Spinal cord (tissue), 10 donors: Measurements from ENCODE around the gene GRK2. TPM values are rescaled to one million over a fixed set of nuclear protein-coding genes. Genes with fewer than 3 reads are reported as not detected.

Experiments
- DNase-seq, 6 donors: peaks; one replicate each; pipeline versions ENCODE4 v3.0.0 to v3.0.0-alpha.2; 2013 to 2015; ENCODE audit warnings: low spot score in 6 of 6, low read depth in 4 of 6
- H3K27ac ChIP-seq: one replicate; pipeline ENCODE4 v1.5.1; 2013; ENCODE audit warnings: low read depth, low read length, control low read depth
- H3K27me3 ChIP-seq: one replicate; pipeline ENCODE4 v1.6.1; 2013; ENCODE audit warnings: low read length; ENCODE audit not compliant: control insufficient read depth, insufficient read depth
- H3K36me3 ChIP-seq: one replicate; pipeline ENCODE4 v1.6.1; 2013; ENCODE audit warnings: low read length; ENCODE audit not compliant: control insufficient read depth, insufficient read depth
- H3K4me1 ChIP-seq: one replicate; pipeline ENCODE4 v1.6.1; 2013; ENCODE audit warnings: low read length; ENCODE audit not compliant: control insufficient read depth, insufficient read depth
- H3K4me3 ChIP-seq: one replicate; pipeline ENCODE4 v1.5.1; 2013; ENCODE audit warnings: low read depth, low read length, control low read depth
- H3K9me3 ChIP-seq: one replicate; pipeline ENCODE4 v1.6.1; 2013; ENCODE audit warnings: low read length; ENCODE audit not compliant: control insufficient read depth, insufficient read depth
- WGBS: methylation state at CpG from one replicate; pipeline ENCODE4 v1.1.5; 2013; ENCODE audit warnings: missing lambda C conversion rate; ENCODE audit not compliant: insufficient coverage; 5-methylcytosine and 5-hydroxymethylcytosine counted together
- polyA plus RNA-seq, 2 donors: library from polyadenylated mRNA; unstranded; fragments of 120-200 nt; gene quantifications; one replicate each; pipeline ENCODE4 v1.2.1, GENCODE V29; 2013; ENCODE audit not compliant: insufficient read length in 2 of 2
- total RNA-seq, 2 donors: library from RNA; depleted of rRNA in 1 of 2; stranded (reverse); fragments of 120-200 nt in 1 of 2; fragments of >200 nt in 1 of 2; gene quantifications; one replicate each; pipeline versions ENCODE4 v1.2.3 to v1.2.4, GENCODE V29; 2013 to 2014
- donor health status: healthy.

The GRK2 gene
- total and polyA plus RNA-seq, 4 donors, result 44.6 to 125 (median 75.8) TPM

DNA sequence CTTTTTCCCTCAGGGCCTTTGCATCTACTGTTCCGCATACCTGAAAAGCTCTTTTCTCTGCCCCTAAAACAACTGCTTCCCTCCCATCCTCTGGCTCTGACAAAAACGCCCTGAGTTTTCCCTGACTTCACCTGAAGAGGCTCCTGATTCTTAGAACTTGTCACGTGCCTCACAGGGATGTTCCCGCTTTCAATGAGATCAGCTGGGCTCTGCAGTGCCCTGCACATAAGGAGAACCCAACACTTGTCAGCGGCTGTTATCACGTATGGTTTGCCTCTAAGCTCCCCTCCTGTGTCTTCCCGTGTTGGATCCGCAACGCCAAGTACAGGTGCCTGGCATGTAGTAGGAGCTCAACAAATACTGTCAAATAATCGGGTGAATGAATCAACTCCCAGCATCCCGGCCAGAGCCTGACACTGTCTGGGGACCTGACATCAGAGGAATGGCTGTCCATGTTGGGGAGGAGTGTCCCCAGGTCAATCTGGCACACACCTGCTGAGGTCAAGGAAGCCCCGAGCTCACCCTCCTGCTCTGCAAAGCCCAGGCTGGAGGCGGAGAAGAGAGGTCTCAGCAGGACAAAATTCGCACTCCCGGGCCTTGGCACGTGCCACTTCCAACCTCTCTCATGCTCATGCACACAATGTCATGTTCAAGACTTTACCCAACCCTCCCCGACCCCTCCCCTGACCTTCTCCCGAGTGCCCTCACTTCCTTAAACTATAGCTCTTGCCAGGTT is 4.2 kb upstream of the GRK2 start:
- peak overlapping the region; percentile 16 for H3K4me3 ChIP-seq
- H3K27me3 ChIP-seq, result no peaks in the 10 kb centered on the region
- 52% methylated on average over 15 of the region's 18 CpGs for WGBS
- H3K4me1 ChIP-seq, result peaks cover 33% of the 10 kb centered on the region
- H3K36me3 ChIP-seq, result peaks cover 10% of the 10 kb centered on the region
- H3K27ac ChIP-seq, result no peak overlapping the region
- DNase-seq, result peak in 1 of 6 donors; percentile 24
- no peaks in the 10 kb centered on the region for H3K9me3 ChIP-seq

GRCh38 chr11:67262731-67263675 is 3.3 kb upstream of the GRK2 start:
- peak in 2 of 6 donors; percentile 87 to 88 for DNase-seq
- Histone ChIP-seq H3K27ac (no peak overlapping the region), H3K27me3 (no peaks in the 10 kb centered on the region), H3K9me3 (no peaks in the 10 kb centered on the region), H3K4me1 (peaks cover 42% of the 10 kb centered on the region), H3K4me3 (no peak overlapping the region), H3K36me3 (peaks cover 16% of the 10 kb centered on the region)
- WGBS, result 57% methylated on average over 21 of the region's 22 CpGs

DNA sequence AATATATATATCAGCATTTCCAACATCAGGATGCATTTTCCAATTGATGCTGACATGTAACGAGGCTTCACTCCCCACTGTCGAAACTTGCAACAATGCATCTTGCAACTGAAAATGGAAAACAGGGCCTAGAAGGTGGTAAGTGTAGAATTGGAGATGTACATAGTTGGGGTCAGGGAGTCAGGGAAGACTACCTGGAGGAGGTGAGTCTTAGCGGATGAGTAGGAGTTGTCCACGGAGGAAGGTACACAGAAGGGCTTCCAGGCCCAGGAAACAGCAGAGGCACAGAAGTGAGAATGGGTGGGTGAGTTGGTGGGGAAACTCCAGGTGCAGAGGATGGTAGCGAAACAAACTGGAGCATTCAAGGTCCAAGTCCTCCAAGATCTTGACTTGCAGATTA is 2.0 kb upstream of the GRK2 start:
- Histone ChIP-seq H3K36me3 (peaks cover 24% of the 10 kb centered on the region), H3K4me3 (no peak overlapping the region), H3K27me3 (no peaks in the 10 kb centered on the region), H3K9me3 (no peaks in the 10 kb centered on the region), H3K4me1 (peaks cover 54% of the 10 kb centered on the region), H3K27ac (no peak overlapping the region)
- DNase-seq, result no peak
- 100% methylated on average over 5 of the region's 5 CpGs for WGBS

DNA sequence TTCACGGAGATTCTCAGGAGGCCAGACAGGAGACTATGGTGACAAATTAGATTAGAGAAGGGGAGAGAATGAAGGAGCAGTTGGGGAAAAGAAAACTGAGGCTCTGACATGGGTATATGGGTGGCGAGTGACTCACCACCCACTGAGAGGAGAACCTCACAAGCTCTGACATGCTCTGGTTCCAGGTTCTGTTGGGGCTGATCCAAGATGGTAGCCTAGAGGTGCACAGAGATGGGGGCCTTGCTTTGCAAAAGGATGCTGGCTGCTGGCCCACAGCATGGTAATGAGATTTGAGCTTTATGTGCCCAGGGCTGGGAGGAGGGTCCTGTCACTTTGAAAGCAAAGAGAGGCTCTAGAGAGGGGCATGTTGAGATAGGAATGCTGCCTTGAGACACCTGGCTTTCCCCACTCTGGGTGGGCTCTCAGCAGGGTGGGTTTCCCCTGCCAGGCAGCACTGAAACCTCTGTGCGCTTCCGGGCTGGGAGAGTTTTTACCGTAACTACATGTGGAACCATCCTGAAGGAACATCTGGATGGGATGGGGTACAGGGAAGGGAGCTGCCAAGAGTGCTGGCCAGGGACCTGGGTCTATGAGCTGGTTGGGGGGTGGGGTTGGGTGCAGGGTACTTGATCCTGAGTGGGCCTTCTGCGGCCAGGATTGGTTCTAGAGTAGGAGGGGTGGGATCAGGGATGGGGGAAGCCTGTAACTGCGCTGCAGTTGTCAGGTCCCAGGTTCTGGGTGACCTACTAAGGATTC is 1.2 kb upstream of the GRK2 start:
- peaks cover 26% of the 10 kb centered on the region for H3K36me3 ChIP-seq
- peaks cover 62% of the 10 kb centered on the region for H3K4me1 ChIP-seq
- no peak for DNase-seq
- no peak overlapping the region for H3K4me3 ChIP-seq
- no peak overlapping the region for H3K27ac ChIP-seq
- WGBS, result 97% methylated on average over 7 of the region's 7 CpGs
- H3K9me3 ChIP-seq, result no peaks in the 10 kb centered on the region
- no peaks in the 10 kb centered on the region for H3K27me3 ChIP-seq

DNA sequence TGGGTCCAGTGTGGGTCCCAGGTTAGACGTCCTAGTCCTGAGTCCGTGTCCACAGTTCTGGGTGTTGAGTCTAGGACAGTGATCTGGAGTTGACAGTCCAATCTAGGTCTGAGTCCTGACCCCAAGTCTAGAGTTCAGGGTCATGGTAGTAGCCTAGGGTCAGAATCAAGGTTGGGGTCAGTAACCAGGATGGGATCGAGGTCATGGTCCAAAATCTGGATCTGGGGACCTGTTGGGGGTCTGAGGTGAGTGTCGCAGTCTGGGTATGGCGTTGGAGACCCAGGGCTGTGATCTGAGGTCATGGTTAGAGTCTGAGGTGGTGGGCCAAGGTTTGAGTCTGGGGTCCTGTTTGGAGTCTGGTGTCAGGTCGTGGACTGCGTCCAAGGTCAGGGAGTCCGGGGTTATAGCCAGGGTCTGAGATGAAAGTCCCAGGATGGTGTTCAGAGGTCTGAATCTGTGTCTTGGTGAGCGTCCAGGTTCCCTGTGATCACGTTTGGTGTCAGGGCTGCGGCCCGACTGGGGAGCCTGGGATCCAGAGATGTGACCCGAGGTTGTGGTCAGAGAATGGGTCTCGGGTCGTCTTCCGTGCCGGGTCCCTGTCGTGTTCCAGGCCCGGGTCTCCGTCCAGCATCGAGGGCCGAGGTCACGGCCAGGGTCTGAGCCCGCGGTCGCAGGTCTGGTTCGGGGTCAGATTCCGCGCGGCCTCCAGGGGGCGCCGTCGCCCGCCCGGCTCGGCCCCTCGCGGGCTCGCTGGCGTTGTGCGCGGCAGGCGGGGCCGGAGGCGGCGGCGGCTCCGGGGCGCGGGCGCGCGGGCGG is 432 bp upstream of the GRK2 start:
- peaks cover 26% of the 10 kb centered on the region for H3K36me3 ChIP-seq
- 14% methylated on average over 54 of the region's 54 CpGs for WGBS
- H3K4me1 ChIP-seq, result peaks cover 70% of the 10 kb centered on the region
- H3K27ac ChIP-seq, result peak overlapping the region; percentile 42
- H3K27me3 ChIP-seq, result no peaks in the 10 kb centered on the region
- peak in 2 of 6 donors; percentile 74 to 87 for DNase-seq
- no peaks in the 10 kb centered on the region for H3K9me3 ChIP-seq
- H3K4me3 ChIP-seq, result peak overlapping the region; percentile 40

DNA sequence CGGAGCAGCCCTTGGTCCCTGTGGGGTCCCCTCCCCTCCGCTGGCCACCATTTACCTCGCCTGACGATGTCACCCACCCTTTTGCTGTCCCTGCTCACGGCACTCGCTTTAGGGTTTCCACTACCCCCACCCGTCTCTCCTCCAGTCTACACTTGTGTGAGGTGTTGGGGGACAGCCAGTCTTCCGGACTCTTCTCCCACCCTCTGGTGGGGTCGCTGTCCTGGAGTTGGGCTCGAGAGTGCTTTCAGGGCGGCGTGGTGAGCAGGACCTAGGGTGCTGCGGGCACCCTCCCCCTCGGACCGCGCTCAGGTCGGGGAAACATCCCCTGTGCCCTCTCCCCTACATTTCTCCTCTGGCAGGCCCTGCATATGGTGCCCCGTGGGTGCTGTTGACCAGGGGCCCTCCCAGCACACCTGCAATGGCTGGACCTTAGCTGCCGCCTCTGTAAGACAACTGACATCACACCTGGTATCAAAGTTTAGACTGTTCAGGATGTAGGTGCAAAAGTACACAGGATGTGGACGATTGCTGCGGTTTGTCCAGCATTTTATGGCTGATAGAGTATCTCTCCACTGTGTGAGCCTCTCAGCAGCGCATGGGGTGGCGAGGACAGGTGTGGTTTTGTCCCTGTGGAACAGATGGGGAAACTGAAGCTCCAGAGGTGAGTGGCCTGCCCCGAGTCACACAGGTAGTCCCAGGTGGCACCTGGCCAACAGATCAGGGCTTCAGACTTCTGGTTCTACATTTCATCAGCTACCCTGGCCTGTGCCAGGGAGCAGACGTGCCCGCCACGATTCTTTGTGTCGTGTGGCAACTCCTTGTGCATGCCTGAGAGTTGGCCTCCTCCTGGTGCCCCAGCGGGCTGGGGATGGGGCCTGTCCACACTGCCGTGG is 1.2 kb downstream of the GRK2 start:
- peaks cover 39% of the 10 kb centered on the region for H3K36me3 ChIP-seq
- peak in 1 of 6 donors; percentile 32 for DNase-seq
- no peaks in the 10 kb centered on the region for H3K9me3 ChIP-seq
- peak overlapping the region; percentile 45 for H3K27ac ChIP-seq
- 39% methylated on average over 23 of the region's 30 CpGs for WGBS
- no peaks in the 10 kb centered on the region for H3K27me3 ChIP-seq
- peak overlapping the region; percentile 70 for H3K4me3 ChIP-seq
- peaks cover 72% of the 10 kb centered on the region for H3K4me1 ChIP-seq

GRCh38 chr11:67268081-67268961 is 2.0 kb downstream of the GRK2 start:
- Histone ChIP-seq H3K27ac (no peak overlapping the region), H3K27me3 (no peaks in the 10 kb centered on the region), H3K9me3 (no peaks in the 10 kb centered on the region), H3K4me1 (peaks cover 72% of the 10 kb centered on the region), H3K36me3 (peaks cover 48% of the 10 kb centered on the region), H3K4me3 (peak overlapping the region; percentile 70)
- WGBS, result 60% methylated on average over 14 of the region's 21 CpGs
- DNase-seq, result no peak

DNA sequence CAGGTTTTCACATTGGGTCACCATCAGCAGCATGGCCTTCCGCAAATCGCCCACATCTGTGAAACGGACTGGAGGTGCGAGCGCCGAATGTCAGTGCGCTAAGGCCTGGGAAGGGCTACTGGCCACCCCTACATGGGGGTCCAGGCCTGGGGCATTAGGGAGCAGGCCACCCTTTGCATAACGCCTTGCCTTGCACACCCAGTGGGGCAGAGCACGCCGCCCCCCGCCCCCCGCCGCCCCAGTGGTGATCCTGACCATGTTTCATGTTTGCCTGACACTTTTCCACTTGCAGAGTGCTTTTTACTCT is 2.6 kb downstream of the GRK2 start:
- peaks cover 53% of the 10 kb centered on the region for H3K36me3 ChIP-seq
- H3K4me3 ChIP-seq, result no peak overlapping the region
- peaks cover 77% of the 10 kb centered on the region for H3K4me1 ChIP-seq
- H3K27ac ChIP-seq, result no peak overlapping the region
- WGBS, result 87% methylated on average over 13 of the region's 13 CpGs
- H3K9me3 ChIP-seq, result no peaks in the 10 kb centered on the region
- no peak for DNase-seq
- H3K27me3 ChIP-seq, result no peaks in the 10 kb centered on the region
